ENCODE results near the gene NPR2.

GRCh38 chr9:35852267-35852815 lies 61.0 kb downstream of the NPR2 start:
- no peak for TF ChIP-seq CTCF (IDR thresholded peaks at IDR 0.05)
- TF ChIP-seq POLR2A (IDR thresholded peaks at IDR 0.05) = no peak
